ENCODE measurements around the gene NEK7.

- TF ChIP-seq CTCF (conservative IDR thresholded peaks at IDR 0.05) = no peak
- TF ChIP-seq ZFX (IDR thresholded peaks at IDR 0.05) = no peak
Measured at GRCh38 chr1:198147216-198147615, 9.6 kb upstream of the NEK7 start.

Data from C4-2B (cell line).